Mammary epithelial cell (primary cell): ENCODE data around the gene TBC1D24.

ENCODE experiments used
- EZH2 ChIP-seq: IDR thresholded peaks from 2 replicates; pipeline ENCODE4 v1.6.1; 2012; ENCODE audit warnings: low read length, inconsistent platforms, borderline replicate concordance
- TF ChIP-seq, protein P1 (sequence below), 2 donors: IDR thresholded peaks in 1 of 2; conservative IDR thresholded peaks in 1 of 2; 2 replicates each; pipeline ENCODE4 v1.5.1; 2011 to 2012; ENCODE audit warnings: inconsistent platforms in 2 of 2, low read length in 2 of 2, mild to moderate bottlenecking in 2 of 2, control low read depth in 1 of 2, low read depth in 1 of 2; ENCODE audit not compliant: insufficient read depth in 1 of 2; ENCODE audit errors: extremely low read depth in 1 of 2

DNA sequence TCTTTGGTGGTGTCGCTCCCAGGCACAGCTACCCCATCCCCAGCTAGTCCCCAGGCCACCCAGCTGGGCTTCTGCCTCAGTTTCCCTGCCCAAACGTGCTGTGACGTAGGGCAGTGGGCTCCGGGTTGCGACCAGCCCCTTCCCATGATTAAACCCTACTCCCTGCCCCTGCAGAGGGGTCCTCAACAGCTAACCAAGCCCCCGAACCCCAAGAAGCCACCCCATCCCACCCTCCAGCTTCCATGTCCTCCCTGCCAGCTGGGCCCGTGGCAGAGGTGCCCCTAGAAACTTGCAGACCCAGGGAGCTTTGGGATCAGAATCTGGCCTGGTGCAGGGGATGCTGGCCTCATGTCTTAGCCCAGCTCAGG, 4.7 kb upstream of the TBC1D24 start:
- TF ChIP-seq, protein P1, sequence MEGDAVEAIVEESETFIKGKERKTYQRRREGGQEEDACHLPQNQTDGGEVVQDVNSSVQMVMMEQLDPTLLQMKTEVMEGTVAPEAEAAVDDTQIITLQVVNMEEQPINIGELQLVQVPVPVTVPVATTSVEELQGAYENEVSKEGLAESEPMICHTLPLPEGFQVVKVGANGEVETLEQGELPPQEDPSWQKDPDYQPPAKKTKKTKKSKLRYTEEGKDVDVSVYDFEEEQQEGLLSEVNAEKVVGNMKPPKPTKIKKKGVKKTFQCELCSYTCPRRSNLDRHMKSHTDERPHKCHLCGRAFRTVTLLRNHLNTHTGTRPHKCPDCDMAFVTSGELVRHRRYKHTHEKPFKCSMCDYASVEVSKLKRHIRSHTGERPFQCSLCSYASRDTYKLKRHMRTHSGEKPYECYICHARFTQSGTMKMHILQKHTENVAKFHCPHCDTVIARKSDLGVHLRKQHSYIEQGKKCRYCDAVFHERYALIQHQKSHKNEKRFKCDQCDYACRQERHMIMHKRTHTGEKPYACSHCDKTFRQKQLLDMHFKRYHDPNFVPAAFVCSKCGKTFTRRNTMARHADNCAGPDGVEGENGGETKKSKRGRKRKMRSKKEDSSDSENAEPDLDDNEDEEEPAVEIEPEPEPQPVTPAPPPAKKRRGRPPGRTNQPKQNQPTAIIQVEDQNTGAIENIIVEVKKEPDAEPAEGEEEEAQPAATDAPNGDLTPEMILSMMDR (conservative IDR thresholded peaks at IDR 0.05 in 1 of 2, IDR thresholded peaks at IDR 0.05 in 1 of 2; ENCODE audit: extremely low read depth in 1 of 2, insufficient read depth in 1 of 2, low read depth in 1 of 2, low read length in 2 of 2): no peak
- TF ChIP-seq EZH2: no peak
